GM23248 (cell line): ENCODE data around the gene LMNB1. TPM values are rescaled to one million over a fixed set of nuclear protein-coding genes. Genes with fewer than 3 reads are reported as not detected.

Experiments
- DNase-seq: peaks from one replicate; pipeline ENCODE4 v3.0.0-alpha.2; 2015
- H2AFZ ChIP-seq: fragments of 200-600 bp; sonication (generic); 2 replicates; pipeline ENCODE4 v1.6.1; 2016; ENCODE audit warnings: antibody characterized with exemption
- H3F3A ChIP-seq: fragments of 200-600 bp; sonication (generic); 2 replicates; pipeline ENCODE4 v1.6.1; 2016; ENCODE audit warnings: mild to moderate bottlenecking, antibody characterized with exemption, mixed run types; ENCODE audit not compliant: insufficient read depth
- H3K27ac ChIP-seq: fragments of 200-600 bp; sonication (generic); 2 replicates; pipeline ENCODE4 v1.5.1; 2016; ENCODE audit warnings: mild to moderate bottlenecking
- H3K27me3 ChIP-seq: fragments of 200-600 bp; sonication (generic); replicated peaks from 2 replicates; pipeline ENCODE4 v1.6.1; 2016; ENCODE audit warnings: mild to moderate bottlenecking; ENCODE audit not compliant: insufficient read depth
- H3K36me3 ChIP-seq: fragments of 200-600 bp; sonication (generic); 2 replicates; pipeline ENCODE4 v1.6.1; 2016; ENCODE audit warnings: low read depth, mild to moderate bottlenecking
- H3K4me1 ChIP-seq: fragments of 200-600 bp; sonication (generic); 2 replicates; pipeline ENCODE4 v1.6.1; 2016; ENCODE audit warnings: mild to moderate bottlenecking; ENCODE audit not compliant: insufficient read depth
- H3K4me2 ChIP-seq: fragments of 200-600 bp; sonication (generic); one replicate; pipeline ENCODE4 v1.6.1; 2016; ENCODE audit warnings: mild to moderate bottlenecking; ENCODE audit not compliant: unreplicated experiment
- H3K4me3 ChIP-seq: fragments of 200-600 bp; sonication (generic); 2 replicates; pipeline ENCODE4 v1.5.1; 2016; ENCODE audit warnings: mild to moderate bottlenecking
- H3K79me2 ChIP-seq: fragments of 200-600 bp; sonication (generic); 2 replicates; pipeline ENCODE4 v1.6.1; 2016; ENCODE audit warnings: mild to moderate bottlenecking; ENCODE audit not compliant: insufficient read depth
- H3K9ac ChIP-seq: fragments of 200-600 bp; sonication (generic); 2 replicates; pipeline ENCODE4 v1.6.1; 2016; ENCODE audit warnings: mild to moderate bottlenecking
- H3K9me2 ChIP-seq: fragments of 200-600 bp; sonication (generic); 2 replicates; pipeline ENCODE4 v1.6.1; 2016; ENCODE audit warnings: mixed run types, mild to moderate bottlenecking, moderate library complexity; ENCODE audit not compliant: insufficient read depth
- H3K9me3 ChIP-seq: fragments of 200-600 bp; sonication (generic); one replicate; pipeline ENCODE4 v1.6.1; 2017; ENCODE audit warnings: low read depth
- H4K20me1 ChIP-seq: fragments of 200-600 bp; sonication (generic); 2 replicates; pipeline ENCODE4 v1.6.0; 2016; ENCODE audit not compliant: insufficient read depth
- EZH2 ChIP-seq: fragments of 200-600 bp; sonication (generic); IDR thresholded peaks from 2 replicates; pipeline ENCODE4 v1.6.1; 2018; ENCODE audit warnings: antibody characterized with exemption, mild to moderate bottlenecking; ENCODE audit not compliant: insufficient read depth, poor library complexity, severe bottlenecking
- EZH2phosphoT487 ChIP-seq: fragments of 200-600 bp; sonication (generic); IDR thresholded peaks from 2 replicates; pipeline ENCODE4 v1.6.1; 2018; ENCODE audit warnings: antibody characterized with exemption, moderate library complexity, mild to moderate bottlenecking, low read depth; ENCODE audit not compliant: insufficient read depth
- WGBS, 2 experiments: methylation state at CpG; one replicate each; pipeline ENCODE4 v1.1.6; 2015 to 2017; ENCODE audit warnings: low lambda C conversion rate in 2 of 2, low coverage in 1 of 2; ENCODE audit errors: missing lambda C conversion rate in 2 of 2; 5-methylcytosine and 5-hydroxymethylcytosine counted together
- in situ Hi-C: fragments of 300-500 bp; cut with MboI; formaldehyde crosslinking; loops from 2 replicates; pipeline ENCODE4 v1.15.0; 2020
- polyA plus RNA-seq: library from polyadenylated mRNA; unstranded; fragments of >200 nt; fragmentation: Nextera tagmentation; extraction: Ambion mirVana; gene quantifications from 2 replicates; pipeline ENCODE4 v1.2.1, GENCODE V29; 2016
- small RNA-seq: library from RNA; depleted of rRNA; stranded (forward); fragments of <200 nt; gene quantifications from one replicate; pipeline ENCODE3, GENCODE V24; 2014; ENCODE audit warnings: low read depth, low replicate concordance
- total RNA-seq: library from RNA; depleted of rRNA; stranded (reverse); fragments of >200 nt; shearing (Covaris generic); gene quantifications from 2 replicates; pipeline ENCODE4 v1.2.3, GENCODE V29; 2014; rRNA removed

LMNB1 gene
- total and polyA plus RNA-seq, 2 experiments from 2014 or later: 4.3 to 44.1 TPM

GRCh38 chr5:126883564-126884245, 106.8 kb downstream of the LMNB1 start:
- TF ChIP-seq EZH2: no peak
- TF ChIP-seq EZH2phosphoT487: no peak
- H3K4me2 ChIP-seq: peak overlapping the region; percentile 23
- H3K9ac ChIP-seq: 0 out of 2 replicates have a peak overlapping the region, but pooled peaks have one; percentile 5
- in situ Hi-C loops: no loop called here
- peak; percentile 23 for DNase-seq
- no peaks in the 10 kb centered on the region for H3K36me3 ChIP-seq
- H3K9me3 ChIP-seq: no peaks in the 10 kb centered on the region
- no peak overlapping the region for H3K27ac ChIP-seq
- H3K79me2 ChIP-seq: no peaks in the 10 kb centered on the region
- no peaks in the 10 kb centered on the region for H3K27me3 ChIP-seq
- no peaks in the 10 kb centered on the region for H4K20me1 ChIP-seq
- peaks cover 13% of the 10 kb centered on the region for H3K4me1 ChIP-seq
- peaks cover 22% of the 10 kb centered on the region for H3F3A ChIP-seq
- 93 to 96% methylated on average over 2 of the region's 2 CpGs for WGBS, 2 experiments
- H3K9me2 ChIP-seq: no peaks in the 10 kb centered on the region
- no peak overlapping the region for H3K4me3 ChIP-seq
- no peak overlapping the region for H2AFZ ChIP-seq

GRCh38 chr5:126884269-126884819, 107.4 kb downstream of the LMNB1 start:
- no peak overlapping the region for H2AFZ ChIP-seq
- peak overlapping the region; percentile 23 for H3K4me2 ChIP-seq
- in situ Hi-C loops: no loop called here
- no peaks in the 10 kb centered on the region for H4K20me1 ChIP-seq
- H3F3A ChIP-seq: peaks cover 22% of the 10 kb centered on the region
- DNase-seq: peak; percentile 93
- H3K9me2 ChIP-seq: no peaks in the 10 kb centered on the region
- TF ChIP-seq EZH2phosphoT487 (no peak), EZH2 (no peak)
- H3K9me3 ChIP-seq: no peaks in the 10 kb centered on the region
- H3K4me1 ChIP-seq: peaks cover 13% of the 10 kb centered on the region
- H3K79me2 ChIP-seq: no peaks in the 10 kb centered on the region
- no peak overlapping the region for H3K27ac ChIP-seq
- no peak overlapping the region for H3K4me3 ChIP-seq
- no peaks in the 10 kb centered on the region for H3K36me3 ChIP-seq
- WGBS, 2 experiments: 21 to 23% methylated on average over 5 of the region's 5 CpGs
- no peaks in the 10 kb centered on the region for H3K27me3 ChIP-seq
- 0 out of 2 replicates have a peak overlapping the region, but pooled peaks have one; percentile 5 for H3K9ac ChIP-seq

Small RNAs within 50 kb of the gene (small RNA-seq; reads per million reads assigned to genes)
- not detected for gene RNU6-752P

Other genes starting within 250 kb of the LMNB1 start
- 41.3 and 45.8 TPM in 2 replicates for gene ALDH7A1, start 181.9 kb upstream of the LMNB1 start, total RNA-seq
- gene ALDH7A1, start 181.9 kb upstream of the LMNB1 start, polyA plus RNA-seq: 108 and 113 TPM in 2 replicates
- gene PHAX, start 176.2 kb upstream of the LMNB1 start, total RNA-seq: 85.7 and 86.5 TPM in 2 replicates
- gene PHAX, start 176.2 kb upstream of the LMNB1 start, polyA plus RNA-seq: 124 and 135 TPM in 2 replicates